ENCODE measurements around the gene RGL1. TPM values are rescaled to one million over a fixed set of nuclear protein-coding genes. Genes with fewer than 3 reads are reported as not detected.

The RGL1 gene
- total RNA-seq, 2 donors from 2014 or later, result 1.0 to 1.4 TPM

GRCh38 chr1:183882335-183883167, 77.6 kb downstream of the RGL1 start:
- H3K4me1 Mint-ChIP-seq, result peaks cover 14% of the 10 kb centered on the region
- H3K27me3 Mint-ChIP-seq, result peaks cover 23% of the 10 kb centered on the region
- H3K9me3 ChIP-seq (ENCODE audit: control insufficient read depth, low read length, poor library complexity, severe bottlenecking), result no peaks in the 10 kb centered on the region
- H3K36me3 Mint-ChIP-seq (ENCODE audit: low read depth), result peaks cover 3% of the 10 kb centered on the region
- H3K4me3 Mint-ChIP-seq, result no peak overlapping the region
- H3K27ac Mint-ChIP-seq, result no peak overlapping the region
- ATAC-seq (no peak), DNase-seq (no peak)

GRCh38 chr1:183883623-183884022, 78.7 kb downstream of the RGL1 start:
- H3K36me3 Mint-ChIP-seq (ENCODE audit: low read depth), result peaks cover 2% of the 10 kb centered on the region
- H3K4me3 Mint-ChIP-seq, result no peak overlapping the region
- DNase-seq (no peak), ATAC-seq (no peak)
- peaks cover 19% of the 10 kb centered on the region for H3K27me3 Mint-ChIP-seq
- no peaks in the 10 kb centered on the region for H3K9me3 ChIP-seq (ENCODE audit: control insufficient read depth, low read length, poor library complexity, severe bottlenecking)
- no peak overlapping the region for H3K27ac Mint-ChIP-seq
- H3K4me1 Mint-ChIP-seq, result peaks cover 24% of the 10 kb centered on the region

DNA sequence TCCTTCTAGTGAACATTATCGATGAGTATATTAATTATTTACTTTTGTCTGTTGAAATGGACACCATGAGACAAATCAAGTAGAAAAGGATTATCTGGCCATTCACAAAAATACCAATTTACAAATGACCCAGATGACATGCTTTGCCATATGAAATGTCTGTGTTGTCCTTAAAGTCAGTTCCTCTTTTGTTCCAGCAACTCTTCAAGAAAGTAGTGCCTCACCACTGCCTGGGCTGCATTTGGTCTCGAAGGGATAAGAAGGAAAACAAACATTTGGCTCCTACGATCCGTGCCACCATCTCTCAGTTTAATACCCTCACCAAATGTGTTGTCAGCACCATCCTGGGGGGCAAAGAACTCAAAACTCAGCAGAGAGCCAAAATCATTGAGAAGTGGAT, 79.6 kb downstream of the RGL1 start:
- H3K36me3 Mint-ChIP-seq (ENCODE audit: low read depth), result peaks cover 2% of the 10 kb centered on the region
- no peak overlapping the region for H3K4me3 Mint-ChIP-seq

DNA sequence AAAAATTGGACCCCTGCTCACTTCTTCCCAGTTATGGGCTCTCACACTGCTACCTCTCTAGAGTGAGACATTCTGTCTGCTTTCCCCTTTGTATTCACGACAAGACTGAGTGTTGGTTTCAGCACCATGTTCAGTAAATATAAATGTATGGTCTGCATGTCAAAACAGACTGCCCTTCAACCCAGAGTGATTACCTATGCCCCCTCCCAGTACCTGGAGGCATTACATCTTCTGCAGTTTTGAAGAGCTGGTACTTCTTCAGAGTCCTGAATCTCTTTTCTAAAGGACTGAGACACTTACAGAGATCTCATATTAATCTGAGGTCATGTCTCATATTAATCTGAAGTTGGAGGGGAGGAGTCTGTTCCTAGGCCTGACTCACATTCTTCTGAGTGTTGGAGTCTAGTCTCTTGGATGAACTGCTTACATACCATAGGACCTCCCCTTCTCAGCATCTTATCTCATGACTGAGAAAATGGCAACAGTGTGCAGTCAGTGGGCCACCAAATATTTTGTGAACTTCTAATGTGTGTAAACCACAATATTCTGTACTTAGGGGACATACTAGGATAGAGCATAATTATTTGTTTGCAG, 80.3 kb downstream of the RGL1 start:
- ATAC-seq, result no peak
- peaks cover 19% of the 10 kb centered on the region for H3K27me3 Mint-ChIP-seq
- DNase-seq, result no peak
- H3K9me3 ChIP-seq (ENCODE audit: control insufficient read depth, low read length, poor library complexity, severe bottlenecking), result no peaks in the 10 kb centered on the region
- no peak overlapping the region for H3K4me3 Mint-ChIP-seq
- no peak overlapping the region for H3K27ac Mint-ChIP-seq
- H3K36me3 Mint-ChIP-seq (ENCODE audit: low read depth), result peaks cover 2% of the 10 kb centered on the region
- peaks cover 36% of the 10 kb centered on the region for H3K4me1 Mint-ChIP-seq

More for the DNA sequence above, 79.6 kb downstream of the RGL1 start:
- Mint-ChIP-seq H3K27me3 (peaks cover 19% of the 10 kb centered on the region), H3K4me1 (peaks cover 33% of the 10 kb centered on the region), H3K27ac (no peak overlapping the region)
- H3K9me3 ChIP-seq (ENCODE audit: control insufficient read depth, low read length, poor library complexity, severe bottlenecking), result no peaks in the 10 kb centered on the region
- no peak for DNase-seq
- ATAC-seq, result no peak

DNA sequence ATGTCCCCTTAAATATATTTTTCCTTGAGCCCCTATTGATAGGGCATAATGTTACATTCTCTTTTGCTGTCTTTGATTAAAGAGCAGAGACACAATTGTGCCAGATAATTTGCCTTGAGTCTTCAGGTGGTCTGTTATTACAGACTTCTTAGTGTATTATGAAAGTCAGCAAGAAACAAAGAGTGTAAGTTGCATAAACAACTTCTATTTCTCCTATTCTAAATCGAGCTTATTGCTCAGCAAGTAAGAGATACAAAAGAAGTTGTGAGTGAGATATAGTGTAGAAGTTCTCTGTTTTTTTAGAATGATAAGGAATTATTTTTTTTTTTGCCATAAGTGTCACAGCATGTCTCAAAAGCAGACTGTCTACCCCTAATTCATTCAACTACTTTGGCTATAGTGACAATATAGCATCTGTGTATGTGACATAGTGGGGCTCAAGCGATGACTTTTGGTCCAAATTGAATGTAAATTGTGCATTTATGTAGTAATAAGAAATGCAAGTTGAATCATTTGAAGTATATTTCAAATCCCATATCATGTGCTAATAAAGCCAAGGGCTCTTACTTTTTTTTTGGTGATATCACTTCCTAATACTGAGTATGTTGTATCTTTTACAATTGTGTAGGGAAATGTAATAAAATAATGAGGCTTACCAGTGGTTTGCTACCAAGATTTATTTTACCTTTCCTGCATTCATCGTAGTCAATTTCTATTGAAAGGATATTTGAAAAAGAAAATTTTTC, 81.3 kb downstream of the RGL1 start:
- ATAC-seq (no peak), DNase-seq (no peak)
- peaks cover 36% of the 10 kb centered on the region for H3K4me1 Mint-ChIP-seq
- peaks cover 19% of the 10 kb centered on the region for H3K27me3 Mint-ChIP-seq
- H3K36me3 Mint-ChIP-seq (ENCODE audit: low read depth), result peaks cover 2% of the 10 kb centered on the region
- H3K4me3 Mint-ChIP-seq, result no peak overlapping the region
- no peak overlapping the region for H3K27ac Mint-ChIP-seq
- no peaks in the 10 kb centered on the region for H3K9me3 ChIP-seq (ENCODE audit: control insufficient read depth, low read length, poor library complexity, severe bottlenecking)

- peaks cover 17% of the 10 kb centered on the region for H3K27me3 Mint-ChIP-seq
- ATAC-seq, result no peak
- no peak for DNase-seq
- H3K9me3 ChIP-seq (ENCODE audit: control insufficient read depth, low read length, poor library complexity, severe bottlenecking), result no peaks in the 10 kb centered on the region
- H3K4me1 Mint-ChIP-seq, result peaks cover 36% of the 10 kb centered on the region
- no peak overlapping the region for H3K27ac Mint-ChIP-seq
- no peak overlapping the region for H3K4me3 Mint-ChIP-seq
- H3K36me3 Mint-ChIP-seq (ENCODE audit: low read depth), result peaks cover 2% of the 10 kb centered on the region
These were observed 81.9 kb downstream of the RGL1 start for GRCh38 chr1:183886853-183887252.

GRCh38 chr1:183887826-183888819, 83.2 kb downstream of the RGL1 start:
- H3K27me3 Mint-ChIP-seq, result peaks cover 13% of the 10 kb centered on the region
- H3K4me3 Mint-ChIP-seq, result peak overlapping the region; percentile 77
- H3K4me1 Mint-ChIP-seq, result peaks cover 36% of the 10 kb centered on the region
- no peaks in the 10 kb centered on the region for H3K9me3 ChIP-seq (ENCODE audit: control insufficient read depth, low read length, poor library complexity, severe bottlenecking)
- peak overlapping the region; percentile 61 for H3K27ac Mint-ChIP-seq
- ATAC-seq (peak; percentile 85), DNase-seq (no peak)
- peaks cover 2% of the 10 kb centered on the region for H3K36me3 Mint-ChIP-seq (ENCODE audit: low read depth)

GRCh38 chr1:183889095-183889494, 84.2 kb downstream of the RGL1 start:
- Mint-ChIP-seq H3K27ac (peak overlapping the region; percentile 27), H3K4me1 (peaks cover 36% of the 10 kb centered on the region), H3K27me3 (peaks cover 3% of the 10 kb centered on the region), H3K4me3 (peak overlapping the region; percentile 33), H3K36me3 (ENCODE audit: low read depth) (peaks cover 2% of the 10 kb centered on the region)
- ATAC-seq (no peak), DNase-seq (no peak)
- H3K9me3 ChIP-seq (ENCODE audit: control insufficient read depth, low read length, poor library complexity, severe bottlenecking), result no peaks in the 10 kb centered on the region

GRCh38 chr1:183891158-183891856, 86.4 kb downstream of the RGL1 start:
- ATAC-seq (no peak), DNase-seq (no peak)
- H3K4me1 Mint-ChIP-seq, result peaks cover 34% of the 10 kb centered on the region
- no peak overlapping the region for H3K4me3 Mint-ChIP-seq
- no peak overlapping the region for H3K27ac Mint-ChIP-seq
- no peaks in the 10 kb centered on the region for H3K27me3 Mint-ChIP-seq
- peaks cover 5% of the 10 kb centered on the region for H3K36me3 Mint-ChIP-seq (ENCODE audit: low read depth)
- H3K9me3 ChIP-seq (ENCODE audit: control insufficient read depth, low read length, poor library complexity, severe bottlenecking), result no peaks in the 10 kb centered on the region

DNA sequence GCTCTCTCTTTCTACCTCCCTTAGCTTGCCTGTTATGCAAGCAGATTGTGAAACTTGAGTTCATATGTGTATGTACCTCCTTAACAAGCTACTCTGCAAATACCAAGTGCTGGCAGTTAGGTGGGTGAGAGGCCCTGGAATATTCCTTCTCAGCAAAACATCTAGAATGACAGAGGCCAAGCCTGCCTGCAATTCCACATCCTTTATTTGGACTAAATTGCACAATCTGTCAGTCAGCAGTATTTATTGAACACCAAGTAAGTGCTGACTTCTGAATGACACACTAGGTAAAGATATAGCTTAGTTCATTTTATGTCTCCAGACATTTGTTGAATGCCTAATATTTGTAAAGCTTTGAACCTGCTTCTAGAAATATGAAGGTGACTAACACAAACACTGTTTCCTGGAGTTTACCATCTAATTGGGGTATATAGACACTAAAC, 87.5 kb downstream of the RGL1 start:
- H3K4me1 Mint-ChIP-seq, result peaks cover 27% of the 10 kb centered on the region
- ATAC-seq (no peak), DNase-seq (no peak)
- H3K9me3 ChIP-seq (ENCODE audit: control insufficient read depth, low read length, poor library complexity, severe bottlenecking), result no peaks in the 10 kb centered on the region
- no peaks in the 10 kb centered on the region for H3K27me3 Mint-ChIP-seq
- H3K36me3 Mint-ChIP-seq (ENCODE audit: low read depth), result peaks cover 5% of the 10 kb centered on the region
- H3K4me3 Mint-ChIP-seq, result no peak overlapping the region
- no peak overlapping the region for H3K27ac Mint-ChIP-seq

GRCh38 chr1:183893561-183894289, 88.8 kb downstream of the RGL1 start:
- DNase-seq (no peak), ATAC-seq (no peak)
- no peaks in the 10 kb centered on the region for H3K27me3 Mint-ChIP-seq
- no peak overlapping the region for H3K27ac Mint-ChIP-seq
- peaks cover 16% of the 10 kb centered on the region for H3K4me1 Mint-ChIP-seq
- peaks cover 5% of the 10 kb centered on the region for H3K36me3 Mint-ChIP-seq (ENCODE audit: low read depth)
- H3K4me3 Mint-ChIP-seq, result no peak overlapping the region
- H3K9me3 ChIP-seq (ENCODE audit: control insufficient read depth, low read length, poor library complexity, severe bottlenecking), result no peaks in the 10 kb centered on the region

- no peaks in the 10 kb centered on the region for H3K9me3 ChIP-seq (ENCODE audit: control insufficient read depth, low read length, poor library complexity, severe bottlenecking)
- H3K27ac Mint-ChIP-seq, result no peak overlapping the region
- H3K4me3 Mint-ChIP-seq, result no peak overlapping the region
- no peaks in the 10 kb centered on the region for H3K27me3 Mint-ChIP-seq
- DNase-seq (no peak), ATAC-seq (no peak)
- peaks cover 5% of the 10 kb centered on the region for H3K36me3 Mint-ChIP-seq (ENCODE audit: low read depth)
- H3K4me1 Mint-ChIP-seq, result peaks cover 11% of the 10 kb centered on the region
These were observed 89.3 kb downstream of the RGL1 start for GRCh38 chr1:183894290-183894565.

Measured in T-helper 17 cell (primary cell).